MCF 10A (cell line): ENCODE results near the gene GALNT15. TPM values are rescaled to one million over a fixed set of nuclear protein-coding genes. Genes with fewer than 3 reads are reported as not detected.

Experiments
- BruUV-seq: library from RNA; stranded (reverse); fragments of 400-500 nt; replicated peaks from 2 replicates; lab custom pipeline; 2021; lab: Mats Ljungman, UMichigan
- CTCF ChIA-PET: fragments of 300-600 bp; sonication (Branson Sonifier 250); formaldehyde crosslinking; extraction: SDS; loops from one replicate; lab custom pipeline; 2021; ENCODE audit warnings: antibody characterized with exemption, inconsistent platforms; lab: Yijun Ruan, JAX
- POLR2A ChIA-PET: fragments of 300-600, 350-650 bp; sonication (Branson Sonifier 250); formaldehyde crosslinking; extraction: SDS; loops from one replicate; lab custom pipeline; 2020; ENCODE audit warnings: antibody characterized with exemption, inconsistent platforms; lab: Yijun Ruan, JAX
- DNase-seq: peaks from one replicate; pipeline ENCODE4 v3.0.0-alpha.2; 2018; ENCODE audit not compliant: unreplicated experiment
- H3K27ac Mint-ChIP-seq: one replicate; pipeline ENCODE4 v1.8.0; 2022; ENCODE audit warnings: mild to moderate bottlenecking, low read depth, mixed read lengths; ENCODE audit not compliant: unreplicated experiment
- H3K27me3 Mint-ChIP-seq: one replicate; pipeline ENCODE4 v1.8.0; 2022; ENCODE audit warnings: mixed read lengths; ENCODE audit not compliant: insufficient read depth, unreplicated experiment
- H3K36me3 Mint-ChIP-seq: one replicate; pipeline ENCODE4 v1.8.0; 2022; ENCODE audit warnings: mild to moderate bottlenecking, moderate library complexity, mixed read lengths; ENCODE audit not compliant: insufficient read depth, unreplicated experiment
- H3K4me1 Mint-ChIP-seq: one replicate; pipeline ENCODE4 v1.8.0; 2022; ENCODE audit warnings: mixed read lengths; ENCODE audit not compliant: insufficient read depth, unreplicated experiment
- H3K4me3 Mint-ChIP-seq: one replicate; pipeline ENCODE4 v1.8.0; 2022; ENCODE audit warnings: mild to moderate bottlenecking, moderate library complexity, mixed read lengths; ENCODE audit not compliant: unreplicated experiment
- H3K9me3 Mint-ChIP-seq: one replicate; pipeline ENCODE4 v1.8.0; 2022; ENCODE audit warnings: mixed read lengths; ENCODE audit not compliant: unreplicated experiment
- intact Hi-C: fragments of 100-400 bp; cut with micrococcal nuclease; formaldehyde crosslinking; loops from 2 replicates; pipeline ENCODE4 v1.14.1; 2022
- total RNA-seq: library from RNA; stranded (reverse); gene quantifications from 2 replicates; pipeline ENCODE4 v1.2.3, GENCODE V29; 2022
- TF ChIP-seq, protein P1 (sequence below): fragments of 200-600 bp; IDR thresholded peaks from one replicate; pipeline ENCODE4 v1.8.0; 2022; ENCODE audit warnings: antibody characterized with exemption, mild to moderate bottlenecking; ENCODE audit not compliant: unreplicated experiment

GALNT15 gene
- total RNA-seq, 1 experiment from 2014 or later, result 3.0 TPM

DNA sequence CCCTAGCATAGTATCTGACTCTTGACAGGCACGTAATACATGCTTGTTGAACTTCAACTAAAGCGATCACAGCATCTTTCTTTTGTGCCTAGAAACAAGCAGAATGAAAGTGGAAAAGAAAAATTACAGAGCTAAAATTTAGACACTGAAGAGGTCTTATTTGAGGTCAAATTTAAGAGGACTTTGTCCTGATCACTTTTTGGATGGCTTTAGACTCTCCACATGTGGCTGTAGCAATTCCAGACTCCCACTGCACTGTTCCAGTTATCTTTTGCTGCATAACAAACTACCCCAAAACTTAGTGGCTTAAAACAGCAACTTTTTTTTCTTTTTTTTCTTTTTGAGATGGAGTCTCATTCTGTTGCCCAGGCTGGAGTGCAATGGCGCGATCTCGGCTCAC lies 66.7 kb downstream of the GALNT15 start:
- ChIA-PET POLR2A (interaction anchor here (0.6 to 1.7 kb wide), 11 partner anchors 11 to 972 kb away, joined by 3 to 9 read pairs (median 4); partner anchors contain the start of genes DPH3 and OXNAD1), CTCF (interaction anchor here (0.5 to 5.0 kb wide), 6 partner anchors 30 to 1669 kb away, joined by 3 to 64 read pairs (median 4); no protein-coding TSS in a partner anchor)
- intact Hi-C loops, result no loop called here
- Mint-ChIP-seq H3K4me3 (no peak overlapping the region), H3K9me3 (no peaks in the 10 kb centered on the region), H3K36me3 (peaks cover 6% of the 10 kb centered on the region), H3K27ac (peak overlapping the region; percentile 79), H3K27me3 (no peaks in the 10 kb centered on the region), H3K4me1 (peaks cover 33% of the 10 kb centered on the region)
- no peak for DNase-seq
- TF ChIP-seq, protein P1, sequence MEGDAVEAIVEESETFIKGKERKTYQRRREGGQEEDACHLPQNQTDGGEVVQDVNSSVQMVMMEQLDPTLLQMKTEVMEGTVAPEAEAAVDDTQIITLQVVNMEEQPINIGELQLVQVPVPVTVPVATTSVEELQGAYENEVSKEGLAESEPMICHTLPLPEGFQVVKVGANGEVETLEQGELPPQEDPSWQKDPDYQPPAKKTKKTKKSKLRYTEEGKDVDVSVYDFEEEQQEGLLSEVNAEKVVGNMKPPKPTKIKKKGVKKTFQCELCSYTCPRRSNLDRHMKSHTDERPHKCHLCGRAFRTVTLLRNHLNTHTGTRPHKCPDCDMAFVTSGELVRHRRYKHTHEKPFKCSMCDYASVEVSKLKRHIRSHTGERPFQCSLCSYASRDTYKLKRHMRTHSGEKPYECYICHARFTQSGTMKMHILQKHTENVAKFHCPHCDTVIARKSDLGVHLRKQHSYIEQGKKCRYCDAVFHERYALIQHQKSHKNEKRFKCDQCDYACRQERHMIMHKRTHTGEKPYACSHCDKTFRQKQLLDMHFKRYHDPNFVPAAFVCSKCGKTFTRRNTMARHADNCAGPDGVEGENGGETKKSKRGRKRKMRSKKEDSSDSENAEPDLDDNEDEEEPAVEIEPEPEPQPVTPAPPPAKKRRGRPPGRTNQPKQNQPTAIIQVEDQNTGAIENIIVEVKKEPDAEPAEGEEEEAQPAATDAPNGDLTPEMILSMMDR, result no peak
- BruUV-seq, result no TSS peak

DNA sequence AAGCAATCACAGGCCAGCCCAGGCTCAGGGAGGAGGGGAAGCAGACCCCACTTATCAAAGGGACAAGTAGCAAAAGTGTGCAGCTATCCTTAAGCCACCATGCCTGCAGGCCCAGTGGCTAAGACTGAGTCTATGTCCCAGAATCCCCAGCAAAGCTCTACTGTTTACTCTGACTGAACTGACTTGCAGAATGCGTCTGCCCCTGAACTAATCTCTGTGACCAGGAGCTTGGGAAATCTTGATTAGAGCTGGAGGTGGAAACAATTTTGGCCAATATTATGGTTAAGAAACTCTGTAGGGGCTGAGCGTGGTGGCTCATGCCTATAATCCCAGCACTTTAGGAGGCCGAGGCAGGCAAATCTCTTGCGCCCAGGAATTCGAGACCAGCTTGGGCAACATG lies 67.7 kb downstream of the GALNT15 start:
- no peak for DNase-seq
- BruUV-seq, result no TSS peak
- Mint-ChIP-seq H3K9me3 (no peaks in the 10 kb centered on the region), H3K4me3 (no peak overlapping the region), H3K27me3 (no peaks in the 10 kb centered on the region), H3K4me1 (peaks cover 39% of the 10 kb centered on the region), H3K36me3 (peaks cover 6% of the 10 kb centered on the region), H3K27ac (no peak overlapping the region)
- TF ChIP-seq, protein P1, result no peak
- ChIA-PET CTCF (interaction anchor here (5.0 kb wide), 1 partner anchor 193 kb away, joined by 64 read pairs; no protein-coding TSS in a partner anchor), POLR2A (interaction anchor here (0.7 to 1.0 kb wide), 2 partner anchors 59 kb away, joined by 3 to 4 read pairs; no protein-coding TSS in a partner anchor)
- intact Hi-C loops, result no loop called here

DNA sequence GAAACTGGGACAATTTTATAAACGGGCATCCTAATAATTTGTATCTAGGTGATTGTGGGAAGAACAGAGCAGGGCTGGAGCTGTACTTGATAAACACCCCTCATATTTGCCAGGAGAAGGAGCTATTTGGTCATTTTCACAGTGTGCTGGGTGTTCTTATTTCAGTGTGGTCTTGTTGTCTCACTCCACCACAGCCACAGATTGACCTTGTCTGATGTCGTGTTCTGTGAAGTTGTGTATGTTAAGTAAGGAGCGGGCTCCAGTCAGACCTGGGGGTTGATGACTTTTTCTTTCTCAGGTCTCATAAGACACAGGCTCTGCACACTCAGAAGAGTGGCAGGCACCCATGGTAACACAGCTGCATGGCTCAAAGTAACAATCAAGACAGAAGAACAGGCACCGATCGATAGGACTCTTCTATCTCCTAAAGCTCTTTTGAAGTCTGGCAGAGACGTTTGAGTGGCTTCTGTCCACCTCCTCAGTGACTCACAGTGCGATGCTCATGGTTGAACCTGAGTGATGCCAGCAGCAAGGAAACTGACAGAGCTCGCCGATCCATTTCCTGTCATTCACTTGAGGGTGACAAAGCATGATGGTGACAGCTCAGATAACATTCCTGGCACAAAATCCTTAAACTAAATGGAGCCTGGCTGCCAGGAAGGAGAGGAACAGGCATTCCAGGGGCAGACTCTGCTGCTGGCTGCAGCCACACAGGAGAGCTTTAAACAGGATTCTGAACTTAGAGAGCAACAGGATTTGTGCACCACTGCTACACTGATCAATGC lies 69.4 kb downstream of the GALNT15 start:
- no peaks in the 10 kb centered on the region for H3K27me3 Mint-ChIP-seq
- CTCF ChIA-PET, result interaction anchor here (0.5 to 5.0 kb wide), 9 partner anchors 8 to 423 kb away, joined by 3 to 64 read pairs (median 4); partner anchors contain the start of gene DPH3
- TF ChIP-seq, protein P1, result no peak
- no peak overlapping the region for H3K4me3 Mint-ChIP-seq
- intact Hi-C loops, result no loop called here
- no peaks in the 10 kb centered on the region for H3K9me3 Mint-ChIP-seq
- peaks cover 6% of the 10 kb centered on the region for H3K36me3 Mint-ChIP-seq
- BruUV-seq, result no TSS peak
- H3K4me1 Mint-ChIP-seq, result peaks cover 47% of the 10 kb centered on the region
- peak; percentile 26 for DNase-seq
- H3K27ac Mint-ChIP-seq, result peak overlapping the region; percentile 32
- POLR2A ChIA-PET, result interaction anchor here (0.7 to 1.3 kb wide), 6 partner anchors 8 to 428 kb away, joined by 3 to 6 read pairs (median 3); no protein-coding TSS in a partner anchor

DNA sequence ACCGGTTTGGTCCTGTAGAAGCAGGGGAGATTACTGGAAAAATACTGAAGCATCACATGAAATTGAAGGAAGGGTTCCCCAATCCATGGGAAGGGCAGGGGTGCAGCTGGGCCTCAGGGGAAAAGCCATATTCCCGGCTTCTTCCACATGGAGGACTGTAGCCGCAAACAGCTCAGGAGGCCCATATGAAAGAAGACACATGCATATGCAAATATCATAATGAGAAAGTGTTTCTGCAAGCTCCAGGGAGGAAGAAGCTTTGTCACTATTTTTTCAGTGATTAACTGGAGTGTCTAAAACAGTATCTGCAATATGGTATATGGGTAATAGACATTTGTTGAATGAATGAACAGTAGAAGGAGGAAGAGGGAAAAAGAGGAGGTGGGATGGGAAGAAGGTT lies 71.1 kb downstream of the GALNT15 start:
- Mint-ChIP-seq H3K36me3 (peaks cover 6% of the 10 kb centered on the region), H3K4me1 (peaks cover 32% of the 10 kb centered on the region), H3K9me3 (no peaks in the 10 kb centered on the region), H3K27me3 (no peaks in the 10 kb centered on the region), H3K27ac (no peak overlapping the region), H3K4me3 (no peak overlapping the region)
- POLR2A ChIA-PET, result interaction anchor here (1.0 kb wide), 1 partner anchor 71 kb away, joined by 3 read pairs; the partner anchor contains the start of gene GALNT15
- DNase-seq, result no peak
- intact Hi-C loops, result loop anchor here (2.0 to 5.0 kb wide), 3 partner anchors 183 to 1043 kb away; no protein-coding TSS in a partner anchor
- BruUV-seq, result no TSS peak
- TF ChIP-seq, protein P1, result no peak
- CTCF ChIA-PET, result interaction anchor here (0.6 to 1.4 kb wide), 10 partner anchors 13 to 1035 kb away, joined by 3 to 10 read pairs (median 3); partner anchors contain the start of genes DPH3 and OXNAD1
